Measurements from ENCODE around the gene VPS41.

DNA sequence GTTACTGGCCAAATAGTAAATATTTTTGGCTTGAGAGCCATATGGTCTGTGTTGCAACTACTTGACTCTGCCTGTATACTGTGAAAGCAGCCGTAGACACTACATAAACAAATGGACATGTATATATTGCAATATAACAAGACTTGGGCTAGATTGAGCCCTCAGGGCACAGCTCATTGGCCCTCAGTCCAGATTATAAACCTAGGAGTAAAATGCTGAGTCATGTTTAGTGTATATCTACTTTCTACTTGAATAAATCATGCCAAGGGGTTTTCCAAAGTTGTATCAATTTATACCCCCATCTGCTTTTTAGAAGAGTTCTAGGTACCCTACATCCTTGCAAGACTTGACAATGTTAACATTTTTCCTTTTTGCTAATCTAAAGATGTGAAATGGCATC is 41.3 kb upstream of the VPS41 start:
- TF ChIP-seq, protein P1, sequence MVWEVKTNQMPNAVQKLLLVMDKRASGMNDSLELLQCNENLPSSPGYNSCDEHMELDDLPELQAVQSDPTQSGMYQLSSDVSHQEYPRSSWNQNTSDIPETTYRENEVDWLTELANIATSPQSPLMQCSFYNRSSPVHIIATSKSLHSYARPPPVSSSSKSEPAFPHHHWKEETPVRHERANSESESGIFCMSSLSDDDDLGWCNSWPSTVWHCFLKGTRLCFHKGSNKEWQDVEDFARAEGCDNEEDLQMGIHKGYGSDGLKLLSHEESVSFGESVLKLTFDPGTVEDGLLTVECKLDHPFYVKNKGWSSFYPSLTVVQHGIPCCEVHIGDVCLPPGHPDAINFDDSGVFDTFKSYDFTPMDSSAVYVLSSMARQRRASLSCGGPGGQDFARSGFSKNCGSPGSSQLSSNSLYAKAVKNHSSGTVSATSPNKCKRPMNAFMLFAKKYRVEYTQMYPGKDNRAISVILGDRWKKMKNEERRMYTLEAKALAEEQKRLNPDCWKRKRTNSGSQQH (CRISPR knock-in tag; IDR thresholded peaks at IDR 0.05; ENCODE audit: low read depth), result no peak
- TF ChIP-seq FOXP1 (IDR thresholded peaks at IDR 0.05) (no peak), FOXP1 (CRISPR knock-in tag; IDR thresholded peaks at IDR 0.05) (no peak), POLR2AphosphoS5 (IDR thresholded peaks at IDR 0.05; ENCODE audit: low read depth, low read length) (no peak), ZNF343 (CRISPR knock-in tag; IDR thresholded peaks at IDR 0.05) (no peak), NCOA5 (CRISPR knock-in tag; IDR thresholded peaks at IDR 0.05) (no peak), GTF3A (CRISPR knock-in tag; conservative IDR thresholded peaks at IDR 0.05) (no peak), U2AF1 (optimal IDR thresholded peaks at IDR 0.05; ENCODE audit: low read depth, low read length) (no peak), ZNF441 (CRISPR knock-in tag; IDR thresholded peaks at IDR 0.05; ENCODE audit: borderline replicate concordance) (no peak), KDM1A (CRISPR knock-in tag; IDR thresholded peaks at IDR 0.05) (no peak)
- TF ChIP-seq, protein P2, sequence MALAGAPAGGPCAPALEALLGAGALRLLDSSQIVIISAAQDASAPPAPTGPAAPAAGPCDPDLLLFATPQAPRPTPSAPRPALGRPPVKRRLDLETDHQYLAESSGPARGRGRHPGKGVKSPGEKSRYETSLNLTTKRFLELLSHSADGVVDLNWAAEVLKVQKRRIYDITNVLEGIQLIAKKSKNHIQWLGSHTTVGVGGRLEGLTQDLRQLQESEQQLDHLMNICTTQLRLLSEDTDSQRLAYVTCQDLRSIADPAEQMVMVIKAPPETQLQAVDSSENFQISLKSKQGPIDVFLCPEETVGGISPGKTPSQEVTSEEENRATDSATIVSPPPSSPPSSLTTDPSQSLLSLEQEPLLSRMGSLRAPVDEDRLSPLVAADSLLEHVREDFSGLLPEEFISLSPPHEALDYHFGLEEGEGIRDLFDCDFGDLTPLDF (CRISPR knock-in tag; IDR thresholded peaks at IDR 0.05), result no peak
- TF ChIP-seq, protein P3, sequence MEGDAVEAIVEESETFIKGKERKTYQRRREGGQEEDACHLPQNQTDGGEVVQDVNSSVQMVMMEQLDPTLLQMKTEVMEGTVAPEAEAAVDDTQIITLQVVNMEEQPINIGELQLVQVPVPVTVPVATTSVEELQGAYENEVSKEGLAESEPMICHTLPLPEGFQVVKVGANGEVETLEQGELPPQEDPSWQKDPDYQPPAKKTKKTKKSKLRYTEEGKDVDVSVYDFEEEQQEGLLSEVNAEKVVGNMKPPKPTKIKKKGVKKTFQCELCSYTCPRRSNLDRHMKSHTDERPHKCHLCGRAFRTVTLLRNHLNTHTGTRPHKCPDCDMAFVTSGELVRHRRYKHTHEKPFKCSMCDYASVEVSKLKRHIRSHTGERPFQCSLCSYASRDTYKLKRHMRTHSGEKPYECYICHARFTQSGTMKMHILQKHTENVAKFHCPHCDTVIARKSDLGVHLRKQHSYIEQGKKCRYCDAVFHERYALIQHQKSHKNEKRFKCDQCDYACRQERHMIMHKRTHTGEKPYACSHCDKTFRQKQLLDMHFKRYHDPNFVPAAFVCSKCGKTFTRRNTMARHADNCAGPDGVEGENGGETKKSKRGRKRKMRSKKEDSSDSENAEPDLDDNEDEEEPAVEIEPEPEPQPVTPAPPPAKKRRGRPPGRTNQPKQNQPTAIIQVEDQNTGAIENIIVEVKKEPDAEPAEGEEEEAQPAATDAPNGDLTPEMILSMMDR (CRISPR knock-in tag; IDR thresholded peaks at IDR 0.05), result no peak
- TF ChIP-seq, protein P4, sequence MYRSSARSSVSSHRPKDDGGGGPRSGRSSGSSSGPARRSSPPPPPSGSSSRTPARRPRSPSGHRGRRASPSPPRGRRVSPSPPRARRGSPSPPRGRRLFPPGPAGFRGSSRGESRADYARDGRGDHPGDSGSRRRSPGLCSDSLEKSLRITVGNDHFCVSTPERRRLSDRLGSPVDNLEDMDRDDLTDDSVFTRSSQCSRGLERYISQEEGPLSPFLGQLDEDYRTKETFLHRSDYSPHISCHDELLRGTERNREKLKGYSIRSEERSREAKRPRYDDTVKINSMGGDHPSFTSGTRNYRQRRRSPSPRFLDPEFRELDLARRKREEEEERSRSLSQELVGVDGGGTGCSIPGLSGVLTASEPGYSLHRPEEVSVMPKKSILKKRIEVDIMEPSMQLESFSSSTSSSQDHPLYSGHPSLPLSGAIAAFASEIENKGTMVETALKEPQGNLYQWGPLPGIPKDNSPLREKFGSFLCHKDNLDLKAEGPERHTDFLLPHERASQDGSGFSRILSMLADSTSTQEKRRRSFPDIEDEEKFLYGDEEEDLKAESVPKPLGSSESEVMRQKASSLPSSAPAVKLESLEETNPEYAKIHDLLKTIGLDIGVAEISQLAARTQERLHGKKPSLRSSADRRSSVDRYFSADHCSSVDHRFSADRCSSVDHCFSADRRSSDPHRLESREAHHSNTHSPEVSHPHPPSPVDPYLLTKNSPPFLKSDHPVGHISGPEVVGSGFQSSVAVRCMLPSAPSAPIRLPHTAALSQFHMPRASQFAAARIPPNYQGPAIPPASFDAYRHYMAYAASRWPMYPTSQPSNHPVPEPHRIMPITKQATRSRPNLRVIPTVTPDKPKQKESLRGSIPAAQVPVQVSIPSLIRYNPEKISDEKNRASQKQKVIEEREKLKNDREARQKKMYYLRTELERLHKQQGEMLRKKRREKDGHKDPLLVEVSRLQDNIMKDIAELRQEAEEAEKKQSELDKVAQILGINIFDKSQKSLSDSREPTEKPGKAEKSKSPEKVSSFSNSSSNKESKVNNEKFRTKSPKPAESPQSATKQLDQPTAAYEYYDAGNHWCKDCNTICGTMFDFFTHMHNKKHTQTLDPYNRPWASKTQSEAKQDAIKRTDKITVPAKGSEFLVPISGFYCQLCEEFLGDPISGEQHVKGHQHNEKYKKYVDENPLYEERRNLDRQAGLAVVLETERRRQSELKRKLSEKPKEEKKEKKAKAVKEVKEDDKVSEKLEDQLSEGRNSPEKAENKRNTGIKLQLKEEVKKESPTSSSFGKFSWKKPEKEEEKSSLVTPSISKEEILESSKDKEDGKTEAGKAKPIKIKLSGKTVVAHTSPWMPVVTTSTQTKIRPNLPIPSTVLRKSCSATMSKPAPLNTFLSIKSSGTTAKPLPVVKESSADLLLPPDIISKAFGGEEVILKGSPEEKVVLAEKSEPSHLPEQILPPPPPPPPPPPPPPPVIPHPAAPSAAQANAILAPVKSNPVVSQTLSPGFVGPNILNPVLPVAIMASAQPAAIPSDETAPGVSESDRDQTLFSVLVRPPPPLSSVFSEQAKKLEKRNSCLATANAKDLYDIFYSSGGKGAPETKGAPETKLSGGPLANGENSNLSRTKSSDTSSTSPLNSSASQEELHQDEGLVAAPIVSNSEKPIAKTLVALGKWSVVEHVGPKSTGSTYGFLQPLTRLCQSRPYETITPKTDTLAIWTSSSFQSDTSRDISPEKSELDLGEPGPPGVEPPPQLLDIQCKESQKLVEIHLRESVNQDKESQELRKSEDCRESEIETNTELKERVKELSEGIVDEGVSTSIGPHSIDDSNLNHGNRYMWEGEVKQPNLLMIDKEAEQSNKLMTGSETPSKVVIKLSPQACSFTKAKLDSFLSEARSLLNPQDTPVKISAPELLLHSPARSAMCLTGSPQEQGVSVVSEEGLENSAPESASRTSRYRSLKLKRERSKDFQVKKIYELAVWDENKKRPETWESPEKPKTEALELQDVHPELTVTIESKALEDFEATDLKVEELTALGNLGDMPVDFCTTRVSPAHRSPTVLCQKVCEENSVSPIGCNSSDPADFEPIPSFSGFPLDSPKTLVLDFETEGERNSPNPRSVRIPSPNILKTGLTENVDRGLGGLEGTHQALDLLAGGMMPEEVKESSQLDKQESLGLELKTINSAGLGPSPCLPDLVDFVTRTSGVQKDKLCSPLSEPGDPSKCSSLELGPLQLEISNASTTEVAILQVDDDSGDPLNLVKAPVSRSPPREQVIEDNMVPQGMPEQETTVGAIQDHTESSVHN (CRISPR knock-in tag; IDR thresholded peaks at IDR 0.05), result no peak

All from HepG2 (cell line).